ENCODE results near the gene WNT4.
A peak's percentile ranks its signal among the peaks of the same experiment; 100 is the strongest.

The WNT4 gene

DNA sequence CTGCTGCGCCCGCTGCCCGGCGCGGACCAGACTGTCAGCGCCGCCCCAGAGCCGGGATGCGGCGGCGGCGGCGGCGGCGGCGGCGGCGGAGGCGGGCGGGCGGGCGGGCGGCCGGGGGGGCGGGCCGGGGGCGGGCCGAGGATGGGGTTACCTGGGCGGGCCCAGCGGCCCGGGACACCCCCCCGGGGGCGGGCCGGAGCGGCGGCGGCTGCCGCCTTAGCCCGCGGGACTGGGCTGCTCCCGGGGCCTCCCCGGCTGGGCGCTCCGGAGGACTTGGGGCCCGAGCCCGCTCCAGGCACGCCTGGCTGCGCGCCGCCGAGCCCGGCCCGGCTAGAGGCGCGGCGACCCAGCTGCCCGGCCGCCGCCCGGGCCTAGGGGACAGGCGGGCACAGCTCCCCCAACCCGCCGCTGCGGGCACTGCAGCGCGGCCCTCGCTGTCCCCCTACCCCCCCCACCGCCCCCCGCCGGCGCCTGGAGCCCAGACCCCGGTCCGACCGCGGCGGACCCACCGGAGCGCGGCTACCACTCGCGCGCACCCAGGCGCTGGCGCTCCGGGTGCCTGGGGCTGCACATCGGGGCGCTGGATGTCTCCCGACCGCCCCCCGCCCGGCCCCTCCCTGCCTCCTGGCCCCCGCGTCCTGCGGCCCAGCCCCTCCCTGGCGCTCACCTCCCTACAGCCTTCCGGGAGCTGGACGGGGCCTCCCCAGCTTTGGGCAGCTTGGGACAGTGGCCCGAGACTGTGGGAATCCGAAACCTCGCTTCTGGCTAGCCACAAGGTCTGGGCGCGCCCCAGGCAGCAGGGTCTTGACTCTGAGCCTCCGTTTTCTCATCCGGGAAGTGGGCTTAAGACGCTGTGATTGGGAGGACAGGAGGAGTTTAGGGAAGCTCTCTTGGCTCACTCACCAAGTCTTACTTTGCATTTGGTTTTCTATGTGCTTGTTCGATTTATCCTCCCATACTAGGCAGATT, at the start of gene WNT4:
WNT4 (minus strand) TSS at position 33 of the 969 bp plus-strand sequence. CDS start 175 bp downstream, outside the sequence.
- DNase-seq, result peak in 1 of 2 donors; percentile 43

DNA sequence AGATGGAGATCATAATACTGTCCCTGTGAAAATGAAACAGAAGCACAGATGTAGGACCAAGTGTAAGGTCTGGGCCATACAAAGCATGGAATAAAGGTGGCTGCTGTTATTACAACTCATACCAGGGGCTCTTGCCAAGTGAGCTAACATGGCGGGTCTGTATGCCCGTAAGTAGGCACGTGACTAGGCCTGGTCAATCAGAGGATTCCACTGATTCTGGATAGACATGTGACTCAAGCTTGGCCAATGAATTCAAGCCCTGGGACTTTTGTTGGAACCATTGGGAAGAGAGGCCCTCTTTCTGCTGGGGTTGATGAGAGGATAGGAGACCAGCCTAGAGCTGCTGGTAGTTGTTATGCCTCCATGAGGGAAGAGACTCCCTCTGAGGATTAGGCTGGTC, 47.8 kb upstream of the WNT4 start:
- DNase-seq, result no peak

DNA sequence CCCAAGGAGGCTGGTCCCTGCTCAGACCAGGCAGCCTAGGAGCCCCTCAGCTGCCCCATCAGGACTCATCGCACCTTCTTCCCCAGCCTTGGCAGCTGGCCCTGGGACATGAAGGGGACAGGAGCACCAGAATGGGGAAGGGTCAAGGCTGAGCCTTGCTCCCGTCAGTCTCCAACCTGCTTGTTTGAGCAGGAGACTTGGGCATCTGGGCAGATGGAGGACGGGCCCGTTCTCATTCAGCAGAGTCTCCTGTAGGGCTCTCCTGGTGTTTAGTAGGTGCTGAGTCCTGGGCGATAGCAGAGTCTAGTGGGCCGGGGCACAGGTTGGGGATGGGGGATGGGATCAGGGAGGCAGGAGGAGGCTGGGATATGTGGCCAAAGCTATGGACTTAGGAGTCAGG, 47.4 kb upstream of the WNT4 start:
- no peak for DNase-seq

GRCh38 chr1:22189619-22190018, 46.7 kb upstream of the WNT4 start:
- no peak for DNase-seq

DNA sequence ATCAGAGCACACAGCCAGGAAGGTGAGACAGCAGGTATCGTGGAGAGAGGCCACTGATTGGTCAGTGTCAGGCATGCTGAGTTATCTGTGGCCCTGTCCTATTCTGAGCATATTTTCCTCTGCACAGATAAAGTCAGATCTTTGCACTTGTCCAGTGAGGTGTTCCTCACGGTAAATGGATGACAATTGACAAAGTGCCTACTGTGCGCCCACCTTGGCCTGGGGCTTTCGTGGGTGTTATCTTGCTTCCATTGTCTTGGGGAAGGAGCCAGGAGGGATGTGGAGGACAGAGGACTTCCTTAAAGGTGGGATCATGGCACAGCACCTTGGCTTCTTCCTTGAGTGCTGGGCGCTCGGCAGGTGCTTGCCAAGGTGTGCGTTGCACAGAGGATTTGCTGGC, 46.0 kb upstream of the WNT4 start:
- no peak for DNase-seq

GRCh38 chr1:22188436-22188835, 45.5 kb upstream of the WNT4 start:
- no peak for DNase-seq

- DNase-seq, result no peak
Measured at GRCh38 chr1:22186311-22186710, 43.4 kb upstream of the WNT4 start.

- no peak for DNase-seq
Measured at GRCh38 chr1:22184892-22185612, 42.2 kb upstream of the WNT4 start.

- DNase-seq, result no peak
Measured at GRCh38 chr1:22184454-22184853, 41.6 kb upstream of the WNT4 start.

DNA sequence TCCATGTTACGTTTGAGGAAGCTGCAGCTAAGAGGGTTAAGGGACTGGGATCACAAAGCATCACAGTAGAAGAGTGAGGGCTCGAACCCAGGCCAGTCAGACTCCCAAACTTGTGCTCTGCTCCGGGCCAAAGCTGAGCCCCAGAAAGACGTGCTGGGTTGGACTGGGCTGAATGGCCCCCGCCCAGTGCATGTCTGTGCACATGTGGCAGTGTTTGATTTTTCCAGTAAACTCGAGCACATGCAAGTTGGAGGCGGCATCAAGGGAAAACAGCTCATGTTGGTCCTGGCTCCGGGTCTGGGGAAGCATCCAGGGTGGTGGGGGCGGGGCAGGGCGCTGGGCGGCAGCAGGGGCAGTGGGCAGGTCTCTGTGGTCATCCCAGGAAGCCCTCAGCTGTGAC, 39.8 kb upstream of the WNT4 start:
- no peak for DNase-seq

DNA sequence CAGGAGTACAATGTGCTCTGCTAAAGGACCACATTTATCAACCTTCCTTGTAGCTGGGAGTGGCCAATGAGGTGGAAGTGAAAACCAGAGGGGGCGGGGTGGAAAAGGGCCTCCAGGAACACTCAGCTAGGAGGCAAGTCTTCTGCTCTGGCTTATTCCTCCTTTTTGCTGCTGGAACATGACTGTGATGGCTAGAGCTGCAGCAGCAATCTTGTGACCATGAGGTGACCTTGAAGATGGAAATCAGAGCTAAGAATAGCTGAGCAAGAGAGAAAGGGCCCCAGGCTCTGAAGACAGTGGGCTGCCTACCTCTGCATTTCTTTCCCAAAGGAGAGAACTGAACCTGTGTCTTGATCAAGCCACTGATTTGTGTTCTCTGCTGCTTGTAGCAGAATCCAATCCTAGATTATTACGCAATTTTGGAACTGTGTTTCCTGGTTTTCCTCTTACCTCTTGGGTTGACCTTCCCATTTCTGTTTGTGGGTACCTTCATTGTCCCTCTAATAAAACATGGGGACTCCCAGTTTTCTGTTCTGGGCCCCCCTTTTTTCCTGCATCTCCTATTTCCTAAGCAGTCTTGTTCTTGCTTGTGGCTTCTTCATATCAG, 36.4 kb upstream of the WNT4 start:
- DNase-seq, result no peak

- peak in 1 of 2 donors; percentile 16 for DNase-seq
Measured at GRCh38 chr1:22177354-22178003, 34.6 kb upstream of the WNT4 start.

GRCh38 chr1:22176258-22176657, 33.4 kb upstream of the WNT4 start:
- peak; percentile 31 to 38 for DNase-seq

DNA sequence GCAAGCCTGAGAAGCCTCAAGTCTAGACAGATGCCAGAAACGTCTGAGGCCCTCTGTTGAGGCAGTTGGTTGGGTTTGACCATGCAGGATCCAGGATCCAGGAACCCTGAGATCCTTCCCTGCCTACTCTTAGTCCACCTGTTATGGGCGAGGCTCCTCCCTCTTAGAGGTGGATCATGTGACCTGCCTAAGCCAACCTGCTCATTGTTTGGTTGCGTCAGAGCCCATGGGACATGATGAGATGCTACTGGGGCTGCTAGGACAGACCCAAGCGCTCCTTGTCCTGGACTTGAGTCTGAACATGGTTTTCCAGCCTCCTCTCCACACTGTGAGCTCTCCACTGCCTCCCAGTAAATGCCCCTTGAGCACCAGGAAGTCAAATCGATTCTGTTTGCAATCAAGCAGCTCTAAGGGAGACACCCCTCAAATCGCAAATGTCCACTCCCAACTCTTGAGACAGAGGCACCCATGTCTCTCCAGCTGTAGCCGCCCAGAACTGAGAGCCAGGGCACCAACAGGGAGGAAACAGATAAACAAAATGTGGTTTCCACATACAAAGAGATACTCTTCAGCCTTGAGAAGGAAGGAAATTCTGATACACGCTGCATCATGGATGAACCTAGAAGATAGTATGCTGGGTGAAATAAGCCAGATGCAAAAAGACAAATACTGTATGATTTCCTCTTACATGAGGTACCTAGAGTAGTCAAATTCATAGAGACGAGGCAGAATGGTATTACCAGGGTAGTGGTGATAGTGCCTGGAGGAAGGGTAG, 31.7 kb upstream of the WNT4 start:
- DNase-seq, result no peak

- DNase-seq, result no peak
Measured at GRCh38 chr1:22171951-22172715, 29.2 kb upstream of the WNT4 start.

- no peak for DNase-seq
Measured at GRCh38 chr1:22169816-22170215, 26.9 kb upstream of the WNT4 start.

DNA sequence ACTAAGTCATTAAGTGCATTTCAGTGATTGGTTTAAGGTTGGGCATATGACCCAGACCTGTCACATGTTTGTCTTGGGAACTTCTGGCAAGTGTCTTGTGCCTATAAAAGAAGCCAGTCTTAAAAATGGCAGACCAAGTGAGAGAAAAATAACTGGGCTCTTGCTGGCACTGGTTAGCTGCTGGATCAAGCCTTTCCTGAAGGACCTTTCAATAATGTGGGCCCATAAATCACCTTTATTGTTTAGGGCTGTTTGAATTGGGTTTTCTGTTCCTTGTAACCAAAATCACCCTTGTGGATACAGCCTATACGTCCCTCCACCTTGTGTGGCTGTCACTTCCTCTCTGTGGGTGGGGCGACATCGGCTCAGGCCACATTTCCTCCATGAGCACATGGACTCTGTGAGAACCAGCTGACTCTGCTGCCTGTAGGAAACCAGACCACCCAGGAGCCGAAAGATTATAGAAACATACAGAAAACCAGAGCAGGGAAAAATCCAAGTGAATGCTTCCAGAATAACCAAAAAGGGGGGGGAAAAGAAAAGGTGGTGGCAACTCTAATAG, 25.6 kb upstream of the WNT4 start:
- DNase-seq, result no peak

DNA sequence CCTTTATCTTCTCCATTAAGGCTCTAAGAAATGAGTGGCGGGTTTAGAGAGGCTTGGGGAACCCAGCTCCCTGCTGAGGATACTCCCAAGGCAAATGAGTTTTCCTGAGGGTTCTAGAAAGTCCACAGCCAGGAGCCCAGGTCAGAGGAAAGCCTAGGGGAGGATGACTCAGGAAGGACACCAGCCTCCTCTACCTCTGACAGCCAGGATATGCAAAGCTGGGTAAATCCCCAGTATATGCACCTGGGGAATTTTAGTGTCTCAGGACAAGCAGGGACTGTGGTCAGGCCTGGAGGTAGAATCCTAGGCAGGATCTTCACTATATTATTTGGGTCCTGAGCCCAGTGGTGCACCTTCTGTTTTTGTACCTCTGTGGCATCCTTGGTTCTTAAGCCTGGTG, 23.5 kb upstream of the WNT4 start:
- no peak for DNase-seq

GRCh38 chr1:22164841-22165808, 22.2 kb upstream of the WNT4 start:
- DNase-seq, result no peak

- DNase-seq, result no peak
Measured at GRCh38 chr1:22163564-22163963, 20.7 kb upstream of the WNT4 start.

Measured in stimulated activated CD4-positive, alpha-beta T cell treated with anti-CD3 and anti-CD28 coated beads, Interleukin-2, amount 100 ng/mL, for 24 hours (primary cell).